IPS-15b (cell line): ENCODE results near the gene PCNA.
"Not testable (repeated sequence)": the region's sequence is repeated elsewhere in the genome, so short reads cannot be mapped to it uniquely, and the experiment has no call there.

ENCODE experiments used
- H3K27me3 ChIP-seq: one replicate; pipeline ENCODE4 v1.6.1; 2013; ENCODE audit warnings: low read length; ENCODE audit not compliant: control insufficient read depth, insufficient read depth
- H3K36me3 ChIP-seq: one replicate; pipeline ENCODE4 v1.6.1; 2013; ENCODE audit warnings: low read length; ENCODE audit not compliant: control insufficient read depth, insufficient read depth
- H3K4me1 ChIP-seq: one replicate; pipeline ENCODE4 v1.6.1; 2013; ENCODE audit warnings: mild to moderate bottlenecking, low read length; ENCODE audit not compliant: control insufficient read depth, insufficient read depth
- H3K4me3 ChIP-seq: one replicate; pipeline ENCODE4 v1.5.1; 2013; ENCODE audit warnings: low read depth, low read length
- H3K9ac ChIP-seq: one replicate; pipeline ENCODE4 v1.6.1; 2013; ENCODE audit warnings: low read depth, mild to moderate bottlenecking, low read length
- H3K9me3 ChIP-seq: one replicate; pipeline ENCODE4 v1.6.1; 2013; ENCODE audit warnings: mild to moderate bottlenecking, low read length; ENCODE audit not compliant: control insufficient read depth, insufficient read depth

Gene PCNA

DNA sequence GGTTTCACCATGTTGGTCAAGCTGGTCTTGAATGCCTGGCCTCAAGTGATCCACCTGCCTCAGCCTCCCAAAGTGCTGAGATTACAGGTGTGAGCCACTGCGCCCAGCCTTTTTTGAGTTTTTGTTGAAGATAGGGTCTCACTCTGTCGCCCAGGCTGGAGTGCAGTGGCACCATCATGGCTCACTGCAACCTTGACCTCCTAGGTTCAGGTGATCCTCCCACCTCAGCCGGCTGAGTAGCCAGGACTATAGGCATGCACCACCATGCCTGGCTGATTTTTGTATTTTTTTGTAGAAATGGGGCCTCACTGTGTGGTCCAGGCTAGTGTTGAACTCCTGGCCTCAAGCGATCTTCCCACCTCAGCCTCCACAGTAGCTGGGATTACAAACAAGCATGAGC, 47.8 kb downstream of the PCNA start:
- not testable (repeated sequence) for H3K36me3 ChIP-seq, H3K4me1 ChIP-seq, H3K27me3 ChIP-seq, H3K9me3 ChIP-seq, H3K4me3 ChIP-seq, H3K9ac ChIP-seq

DNA sequence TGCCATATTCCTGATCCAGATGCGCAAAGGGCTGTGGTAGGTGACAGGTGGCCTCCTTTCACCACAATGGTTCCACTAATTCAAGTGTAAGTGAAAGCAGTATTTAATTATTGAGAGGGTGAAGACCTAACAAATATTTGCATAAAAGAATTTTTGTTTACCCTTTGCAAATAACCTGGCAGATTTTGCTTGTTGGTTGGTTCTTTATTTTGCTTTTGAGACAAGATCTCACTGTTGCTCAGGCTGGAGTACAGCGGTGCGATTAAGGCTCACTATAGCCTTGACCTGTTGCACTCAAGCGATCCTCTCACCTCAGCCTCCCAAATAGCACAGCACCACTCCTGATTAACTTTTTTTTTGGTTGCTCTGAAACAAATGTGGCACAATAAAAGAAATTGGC, 49.2 kb downstream of the PCNA start:
- H3K4me1 ChIP-seq, result no peaks in the 10 kb centered on the region
- H3K27me3 ChIP-seq, result no peaks in the 10 kb centered on the region
- no peaks in the 10 kb centered on the region for H3K36me3 ChIP-seq
- H3K4me3 ChIP-seq, result no peak overlapping the region
- no peaks in the 10 kb centered on the region for H3K9me3 ChIP-seq
- H3K9ac ChIP-seq, result no peak overlapping the region

DNA sequence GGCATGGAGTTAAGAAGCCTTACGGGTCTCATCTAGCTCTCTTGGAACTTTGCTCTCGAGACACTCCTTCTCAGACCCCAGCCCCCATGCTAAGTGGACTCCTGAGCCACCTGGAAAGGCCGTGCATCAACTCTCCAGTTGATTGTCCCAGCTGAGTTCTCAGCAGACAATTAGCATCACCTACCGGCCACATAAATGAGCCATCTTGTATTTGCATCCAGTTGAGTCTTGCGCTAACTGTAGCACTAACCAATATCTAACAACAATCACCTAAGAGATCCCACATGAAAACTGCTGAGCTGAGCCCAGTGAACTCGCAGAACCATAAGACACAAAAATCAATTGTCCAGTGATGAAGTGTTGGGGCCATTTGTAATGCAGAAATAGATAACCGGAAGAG, 49.7 kb downstream of the PCNA start:
- no peaks in the 10 kb centered on the region for H3K36me3 ChIP-seq
- peaks cover 3% of the 10 kb centered on the region for H3K4me1 ChIP-seq
- H3K27me3 ChIP-seq, result no peaks in the 10 kb centered on the region
- no peak overlapping the region for H3K4me3 ChIP-seq
- no peak overlapping the region for H3K9ac ChIP-seq
- H3K9me3 ChIP-seq, result no peaks in the 10 kb centered on the region

DNA sequence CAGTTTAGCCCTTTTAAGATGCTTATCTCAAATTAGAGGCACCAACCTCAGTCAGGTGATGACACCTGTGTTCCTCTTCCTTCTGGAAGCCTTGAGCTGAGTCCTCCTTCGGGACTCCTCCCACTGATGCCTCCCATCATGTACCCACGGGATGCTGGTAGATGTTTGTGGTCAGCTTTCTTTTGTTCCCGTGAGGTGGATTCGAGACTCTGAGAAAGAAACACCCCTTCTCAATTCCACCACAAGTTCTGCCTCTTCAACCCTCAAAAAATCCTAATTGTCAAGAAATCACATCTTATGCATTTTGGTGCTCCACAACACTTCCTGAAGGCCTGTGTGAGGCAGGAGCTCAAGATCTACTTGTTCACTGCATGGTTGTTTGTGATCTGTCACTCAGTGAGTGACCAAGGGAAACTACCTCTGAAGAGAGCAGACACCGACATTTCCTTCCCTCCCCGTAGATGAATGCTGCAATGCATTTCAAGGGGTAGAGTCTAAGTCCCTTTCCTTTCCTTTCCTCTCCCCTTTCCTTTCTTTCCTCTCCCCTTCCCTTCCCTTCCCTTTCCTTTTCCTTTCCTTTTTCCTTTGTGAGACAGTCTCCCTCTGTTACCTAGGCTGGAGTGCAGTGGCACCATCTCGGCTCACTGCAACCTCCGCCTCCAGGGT, 50.5 kb downstream of the PCNA start:
- peaks cover 4% of the 10 kb centered on the region for H3K4me1 ChIP-seq
- H3K27me3 ChIP-seq, result no peaks in the 10 kb centered on the region
- no peaks in the 10 kb centered on the region for H3K9me3 ChIP-seq
- H3K4me3 ChIP-seq, result no peak overlapping the region
- H3K36me3 ChIP-seq, result no peaks in the 10 kb centered on the region
- H3K9ac ChIP-seq, result no peak overlapping the region

GRCh38 chr20:5067877-5068645, 51.7 kb downstream of the PCNA start:
- Histone ChIP-seq H3K9ac (no peak overlapping the region), H3K36me3 (no peaks in the 10 kb centered on the region), H3K4me1 (peaks cover 4% of the 10 kb centered on the region), H3K27me3 (no peaks in the 10 kb centered on the region), H3K9me3 (no peaks in the 10 kb centered on the region), H3K4me3 (no peak overlapping the region)

- Histone ChIP-seq H3K4me3 (no peak overlapping the region), H3K9ac (no peak overlapping the region), H3K4me1 (peaks cover 4% of the 10 kb centered on the region), H3K27me3 (no peaks in the 10 kb centered on the region), H3K36me3 (no peaks in the 10 kb centered on the region), H3K9me3 (no peaks in the 10 kb centered on the region)
Measured at GRCh38 chr20:5065879-5066383, 53.8 kb downstream of the PCNA start.

GRCh38 chr20:5065166-5065878, 54.4 kb downstream of the PCNA start:
- no peaks in the 10 kb centered on the region for H3K9me3 ChIP-seq
- H3K4me1 ChIP-seq, result peaks cover 4% of the 10 kb centered on the region
- H3K9ac ChIP-seq, result no peak overlapping the region
- no peaks in the 10 kb centered on the region for H3K36me3 ChIP-seq
- H3K27me3 ChIP-seq, result no peaks in the 10 kb centered on the region
- no peak overlapping the region for H3K4me3 ChIP-seq
